Mesothelial cell of epicardium (in vitro differentiated cells): Measurements from ENCODE around the gene CUBN. TPM values are rescaled to one million over a fixed set of nuclear protein-coding genes. Genes with fewer than 3 reads are reported as not detected.

ENCODE experiments used
- DNase-seq, 2 experiments: peaks; one replicate each; pipeline ENCODE4 v3.0.0; 2021; ENCODE audit warnings: low spot score in 2 of 2; ENCODE audit not compliant: unreplicated experiment in 2 of 2
- H3K27ac Mint-ChIP-seq: 2 replicates; pipeline ENCODE4 v1.8.0; 2021; ENCODE audit warnings: mixed read lengths
- H3K27me3 Mint-ChIP-seq: 2 replicates; pipeline ENCODE4 v1.8.0; 2021; ENCODE audit warnings: low read depth, mixed read lengths
- H3K36me3 Mint-ChIP-seq: 2 replicates; pipeline ENCODE4 v1.8.0; 2021; ENCODE audit warnings: mixed read lengths
- H3K4me1 Mint-ChIP-seq: 2 replicates; pipeline ENCODE4 v1.8.0; 2021; ENCODE audit warnings: mixed read lengths
- H3K4me3 Mint-ChIP-seq: 2 replicates; pipeline ENCODE4 v1.8.0; 2021; ENCODE audit warnings: mild to moderate bottlenecking, moderate library complexity, mixed read lengths
- H3K9me3 Mint-ChIP-seq: 2 replicates; pipeline ENCODE4 v1.8.0; 2021; ENCODE audit warnings: mixed read lengths
- CTCF ChIP-seq: fragments of 200-600 bp; sonication (generic); IDR thresholded peaks from one replicate; pipeline ENCODE4 v1.5.0; 2021; ENCODE audit warnings: antibody characterized with exemption; ENCODE audit not compliant: unreplicated experiment
- total RNA-seq: library from RNA; stranded (reverse); gene quantifications from 3 replicates; pipeline ENCODE4 v1.2.1, GENCODE V29; 2021

CUBN gene
- total RNA-seq, 1 donor from 2014 or later, result 1.5 TPM

DNA sequence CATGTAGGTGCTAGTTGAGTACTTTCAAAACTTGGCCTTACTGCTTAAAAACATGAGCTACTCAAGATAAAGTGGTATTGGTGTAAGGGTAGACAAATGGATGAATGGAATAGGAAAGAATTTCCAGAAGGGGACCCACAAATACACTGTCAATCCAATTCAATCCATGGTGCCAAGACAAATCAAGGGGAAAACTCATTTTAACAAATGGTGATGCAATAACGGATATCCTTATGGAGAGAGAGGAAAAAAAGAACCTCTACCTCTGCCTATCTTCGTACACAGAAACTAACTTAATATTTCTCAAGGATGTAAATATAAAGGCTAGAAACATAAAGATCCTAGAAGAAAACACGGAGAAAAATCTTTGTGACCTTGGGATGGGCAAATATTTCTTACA lies 188.5 kb downstream of the CUBN start:
- TF ChIP-seq CTCF, result no peak
- no peak overlapping the region for H3K27ac Mint-ChIP-seq
- H3K9me3 Mint-ChIP-seq, result no peaks in the 10 kb centered on the region
- peaks cover 15% of the 10 kb centered on the region for H3K4me1 Mint-ChIP-seq
- no peak overlapping the region for H3K4me3 Mint-ChIP-seq
- no peaks in the 10 kb centered on the region for H3K27me3 Mint-ChIP-seq
- DNase-seq, result no peak
- H3K36me3 Mint-ChIP-seq, result no peaks in the 10 kb centered on the region

DNA sequence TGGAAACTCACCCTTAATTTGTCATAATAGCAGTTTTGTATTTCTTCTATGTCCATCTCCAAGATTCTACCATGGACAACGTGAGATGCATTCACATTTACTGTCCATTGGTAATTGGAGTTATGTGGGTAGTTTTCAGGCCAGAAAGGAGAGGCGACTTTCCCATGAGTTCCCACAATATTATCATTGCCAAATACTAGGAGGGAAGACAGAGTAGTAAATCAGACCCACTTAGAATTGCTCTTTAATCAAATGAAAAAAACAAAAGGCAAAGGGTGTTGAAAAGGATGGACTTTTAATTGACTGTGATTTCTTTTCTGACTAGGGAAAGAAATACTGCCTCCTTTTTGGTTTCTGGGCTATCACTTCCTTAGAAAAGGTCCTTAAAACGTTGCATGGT lies 190.7 kb downstream of the CUBN start:
- DNase-seq, result no peak
- H3K4me1 Mint-ChIP-seq, result peaks cover 7% of the 10 kb centered on the region

DNA sequence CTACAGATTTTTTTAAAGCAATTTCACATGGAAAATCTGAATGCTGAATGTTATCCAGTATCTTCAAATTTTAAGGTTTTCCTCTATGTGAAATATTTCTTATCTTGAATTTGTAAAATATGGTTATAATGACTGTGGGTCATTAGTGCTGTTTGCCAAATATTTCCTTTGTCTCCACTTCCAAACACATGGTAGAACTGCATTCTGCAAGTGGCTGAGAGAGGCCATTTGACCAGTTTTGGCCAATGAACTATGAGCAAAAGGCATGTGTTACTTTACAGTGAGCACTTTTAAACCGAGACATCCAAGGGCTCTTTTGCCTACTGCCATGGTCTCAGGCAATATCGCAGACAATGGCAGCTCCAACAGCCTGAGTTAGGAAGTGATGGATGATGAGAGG lies 195.2 kb downstream of the CUBN start:
- Mint-ChIP-seq H3K4me3 (no peak overlapping the region), H3K9me3 (no peaks in the 10 kb centered on the region), H3K27me3 (no peaks in the 10 kb centered on the region), H3K27ac (no peak overlapping the region), H3K36me3 (no peaks in the 10 kb centered on the region), H3K4me1 (peaks cover 5% of the 10 kb centered on the region)
- no peak for DNase-seq
- TF ChIP-seq CTCF, result no peak

More for the DNA sequence above, 190.7 kb downstream of the CUBN start:
- H3K27ac Mint-ChIP-seq, result no peak overlapping the region
- no peaks in the 10 kb centered on the region for H3K9me3 Mint-ChIP-seq
- no peaks in the 10 kb centered on the region for H3K36me3 Mint-ChIP-seq
- no peak overlapping the region for H3K4me3 Mint-ChIP-seq
- H3K27me3 Mint-ChIP-seq, result no peaks in the 10 kb centered on the region
- no peak for TF ChIP-seq CTCF

GRCh38 chr10:16933783-16934182 lies 195.8 kb downstream of the CUBN start:
- H3K27me3 Mint-ChIP-seq, result no peaks in the 10 kb centered on the region
- peaks cover 11% of the 10 kb centered on the region for H3K4me1 Mint-ChIP-seq
- peak overlapping the region; percentile 69 for H3K27ac Mint-ChIP-seq
- H3K36me3 Mint-ChIP-seq, result no peaks in the 10 kb centered on the region
- DNase-seq, result no peak
- no peak for TF ChIP-seq CTCF
- H3K4me3 Mint-ChIP-seq, result no peak overlapping the region
- no peaks in the 10 kb centered on the region for H3K9me3 Mint-ChIP-seq

DNA sequence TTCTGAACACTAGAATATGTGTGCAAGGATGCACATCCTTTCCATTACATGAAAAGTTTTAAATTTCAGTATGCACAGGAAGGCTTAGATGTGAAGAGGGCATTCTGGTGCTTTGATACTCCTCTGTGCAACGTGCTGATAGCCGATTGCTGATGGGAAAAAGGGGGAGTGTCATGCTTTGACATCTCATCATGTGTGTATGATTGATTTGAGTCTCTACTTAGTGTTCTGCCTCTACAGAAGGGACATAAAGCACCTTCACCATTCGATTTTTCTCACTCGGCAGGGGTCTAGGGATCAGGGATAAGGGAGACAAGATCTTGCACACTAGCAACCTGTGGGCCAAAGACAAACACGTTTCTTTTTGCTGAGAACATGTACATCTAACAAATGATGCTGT lies 197.7 kb downstream of the CUBN start:
- peaks cover 11% of the 10 kb centered on the region for H3K4me1 Mint-ChIP-seq
- no peaks in the 10 kb centered on the region for H3K9me3 Mint-ChIP-seq
- H3K27me3 Mint-ChIP-seq, result no peaks in the 10 kb centered on the region
- no peak overlapping the region for H3K27ac Mint-ChIP-seq
- H3K36me3 Mint-ChIP-seq, result no peaks in the 10 kb centered on the region
- TF ChIP-seq CTCF, result no peak
- DNase-seq, result no peak
- no peak overlapping the region for H3K4me3 Mint-ChIP-seq

DNA sequence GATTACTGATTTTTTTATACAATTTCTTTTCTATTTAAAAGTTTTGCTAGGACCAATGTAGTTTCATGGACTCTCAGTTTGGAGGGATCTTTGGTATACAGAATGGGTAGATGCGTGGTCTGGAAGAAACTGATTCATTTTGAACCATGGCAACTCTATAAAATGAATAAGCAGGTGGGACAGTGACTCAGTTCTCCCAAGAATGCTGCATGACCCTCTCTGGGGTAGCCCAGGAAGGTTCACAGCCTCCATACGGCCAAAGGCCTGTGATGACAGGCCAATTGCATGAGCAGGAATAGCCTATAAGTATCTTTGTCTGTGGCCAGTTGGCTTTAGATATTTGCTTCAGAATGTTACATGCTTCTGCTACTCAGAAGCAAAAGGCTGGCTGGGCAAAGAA lies 199.1 kb downstream of the CUBN start:
- Mint-ChIP-seq H3K27ac (no peak overlapping the region), H3K4me1 (peaks cover 11% of the 10 kb centered on the region), H3K4me3 (no peak overlapping the region), H3K36me3 (no peaks in the 10 kb centered on the region), H3K9me3 (no peaks in the 10 kb centered on the region), H3K27me3 (no peaks in the 10 kb centered on the region)
- no peak for TF ChIP-seq CTCF
- no peak for DNase-seq
